Measurements from ENCODE around the gene HS3ST4. TPM values are rescaled to one million over a fixed set of nuclear protein-coding genes. Genes with fewer than 3 reads are reported as not detected.

HS3ST4 gene
- total RNA-seq = under 1 TPM in 3 of 6 donors, not detected in 3; 0.13 to 0.44 (median 0.17) TPM

DNA sequence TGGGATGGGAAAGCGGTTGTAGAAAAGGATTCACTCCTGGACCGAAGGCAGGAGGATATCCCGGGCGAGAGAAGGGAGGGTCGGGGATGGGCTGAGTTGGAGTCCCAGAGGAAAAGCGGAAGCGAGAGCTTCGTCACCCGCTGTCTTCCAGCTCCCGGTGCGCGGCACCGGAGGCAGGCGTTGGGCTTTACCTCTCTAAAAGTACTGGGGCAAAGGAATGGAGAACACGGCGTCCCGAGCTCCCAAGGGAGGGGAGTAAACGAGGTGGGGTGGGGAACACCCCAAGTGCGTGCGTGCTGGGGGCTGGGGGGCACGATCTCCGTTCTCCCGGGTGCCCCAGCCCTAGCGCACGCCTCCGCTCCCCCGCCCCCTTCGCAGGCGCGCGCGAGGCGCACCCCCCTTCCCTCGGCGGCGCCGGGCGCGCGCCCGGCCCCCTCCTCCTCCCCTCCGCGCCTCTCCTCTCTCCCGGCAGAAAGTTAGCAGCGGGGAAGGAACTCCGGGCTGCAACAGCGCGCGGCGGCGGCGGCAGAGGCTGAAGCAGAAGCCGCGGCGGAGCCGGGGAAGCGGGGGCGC lies at the start of gene HS3ST4:
Gene HS3ST4, plus strand, starts transcription at position 441 of the 573 bp plus-strand sequence.
- Histone ChIP-seq H3K9me3 (no peaks in the 10 kb centered on the region), H3K4me3 (peak within 1 kb of the TSS in 3 of 4 donors; percentile 31 to 42 (median 37)), H3K36me3 (no peaks in the 10 kb centered on the region), H3K27me3 (peaks cover 0 to 25% (median 13%) of the 10 kb centered on the region in 4 donors), H3K27ac (no peak within 1 kb of the TSS), H3K4me1 (peaks cover 0 to 18% (median 7%) of the 10 kb centered on the region in 4 donors)
- TF ChIP-seq POLR2AphosphoS5 (IDR thresholded peaks at IDR 0.05) (no peak), CTCF (IDR thresholded peaks at IDR 0.05) (no peak), EP300 (IDR thresholded peaks at IDR 0.05) (no peak), POLR2A (IDR thresholded peaks at IDR 0.05) (no peak)
- ATAC-seq (ENCODE audit: low FRiP score in 2 of 2) = peak in 1 of 2 donors; percentile 36
- 3 to 4% methylated on average over 17 to 43 of the region's 58 CpGs for WGBS, 2 donors
- DNase-seq = peak in 1 of 2 donors; percentile 80

DNA sequence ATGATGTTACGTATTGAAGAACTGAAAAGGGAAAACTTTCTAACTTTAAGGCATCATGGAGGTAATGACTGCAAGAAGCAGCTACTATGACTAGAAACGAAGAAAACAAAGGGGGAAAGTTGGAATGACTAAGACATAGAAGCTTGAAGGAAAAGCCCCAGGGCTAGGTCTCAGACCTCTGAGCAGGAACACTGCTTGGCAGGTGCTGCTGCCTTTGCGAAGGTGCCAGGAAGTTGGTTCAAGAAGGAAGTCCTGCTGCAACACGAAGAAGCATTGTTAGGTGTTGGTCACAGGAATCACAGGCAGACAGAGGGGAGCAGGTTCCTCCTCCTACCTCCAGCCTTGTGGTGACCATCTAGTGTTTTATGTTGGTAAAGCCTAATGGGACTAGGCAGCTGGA lies 48.1 kb upstream of the HS3ST4 start:
- DNase-seq = no peak
- H3K27ac ChIP-seq = no peak overlapping the region
- H3K9me3 ChIP-seq = no peaks in the 10 kb centered on the region
- no peaks in the 10 kb centered on the region for H3K4me1 ChIP-seq
- ATAC-seq (ENCODE audit: low FRiP score in 2 of 2) = no peak
- no peak for TF ChIP-seq POLR2A (IDR thresholded peaks at IDR 0.05)
- TF ChIP-seq EP300 (IDR thresholded peaks at IDR 0.05) = no peak
- no peak for TF ChIP-seq CTCF (IDR thresholded peaks at IDR 0.05)
- no peak for TF ChIP-seq POLR2AphosphoS5 (IDR thresholded peaks at IDR 0.05)
- no peak overlapping the region for H3K4me3 ChIP-seq
- H3K27me3 ChIP-seq = no peaks in the 10 kb centered on the region
- H3K36me3 ChIP-seq = no peaks in the 10 kb centered on the region
- 56 to 63% methylated on average over 4 of the region's 4 CpGs for WGBS, 2 donors

GRCh38 chr16:25656639-25657038 lies 35.1 kb upstream of the HS3ST4 start:
- Histone ChIP-seq H3K4me3 (no peak overlapping the region), H3K27ac (no peak overlapping the region), H3K36me3 (no peaks in the 10 kb centered on the region), H3K4me1 (no peaks in the 10 kb centered on the region), H3K27me3 (no peaks in the 10 kb centered on the region), H3K9me3 (no peaks in the 10 kb centered on the region)
- TF ChIP-seq EP300 (IDR thresholded peaks at IDR 0.05) (no peak), CTCF (IDR thresholded peaks at IDR 0.05) (no peak), POLR2AphosphoS5 (IDR thresholded peaks at IDR 0.05) (no peak), POLR2A (IDR thresholded peaks at IDR 0.05) (no peak)
- WGBS, 2 donors = 88 to 95% methylated on average over 2 of the region's 2 CpGs
- ATAC-seq (ENCODE audit: low FRiP score in 2 of 2) (no peak), DNase-seq (no peak)

- DNase-seq (no peak), ATAC-seq (ENCODE audit: low FRiP score in 2 of 2) (no peak)
- WGBS, 2 donors = 59 to 67% methylated on average over 2 of the region's 2 CpGs
- H3K27ac ChIP-seq = no peak overlapping the region
- no peak overlapping the region for H3K4me3 ChIP-seq
- no peaks in the 10 kb centered on the region for H3K4me1 ChIP-seq
- no peaks in the 10 kb centered on the region for H3K27me3 ChIP-seq
- no peaks in the 10 kb centered on the region for H3K9me3 ChIP-seq
- no peak for TF ChIP-seq CTCF (IDR thresholded peaks at IDR 0.05)
- no peak for TF ChIP-seq EP300 (IDR thresholded peaks at IDR 0.05)
- no peak for TF ChIP-seq POLR2AphosphoS5 (IDR thresholded peaks at IDR 0.05)
- TF ChIP-seq POLR2A (IDR thresholded peaks at IDR 0.05) = no peak
- no peaks in the 10 kb centered on the region for H3K36me3 ChIP-seq
These were observed 14.9 kb upstream of the HS3ST4 start for GRCh38 chr16:25676820-25677219.

DNA sequence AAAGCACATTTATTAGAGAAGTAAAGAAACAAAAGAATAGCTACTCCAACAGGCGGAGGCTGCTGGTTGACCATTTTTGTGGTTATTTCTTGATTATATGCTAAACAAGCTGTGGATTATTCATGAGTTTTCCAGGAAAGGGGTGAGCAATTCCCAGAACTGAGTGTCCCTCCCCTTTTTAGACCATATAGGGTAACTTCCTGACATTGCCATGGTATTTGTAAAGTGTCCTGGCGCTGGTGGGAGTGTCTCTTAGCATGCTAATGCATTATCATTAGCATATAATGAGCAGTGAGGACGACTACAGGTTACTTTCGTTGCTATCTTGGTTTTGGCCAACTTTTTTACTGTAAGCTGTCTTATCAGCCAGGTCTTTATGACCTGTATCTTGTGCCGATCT lies 12.2 kb upstream of the HS3ST4 start:
- no peak for TF ChIP-seq EP300 (IDR thresholded peaks at IDR 0.05)
- TF ChIP-seq POLR2A (IDR thresholded peaks at IDR 0.05) = no peak
- no peak for TF ChIP-seq POLR2AphosphoS5 (IDR thresholded peaks at IDR 0.05)
- no peak for TF ChIP-seq CTCF (IDR thresholded peaks at IDR 0.05)
- Histone ChIP-seq H3K9me3 (no peaks in the 10 kb centered on the region), H3K4me3 (no peak overlapping the region), H3K27me3 (no peaks in the 10 kb centered on the region), H3K27ac (no peak overlapping the region), H3K36me3 (no peaks in the 10 kb centered on the region), H3K4me1 (no peaks in the 10 kb centered on the region)
- DNase-seq (no peak), ATAC-seq (ENCODE audit: low FRiP score in 2 of 2) (no peak)
- WGBS, 2 donors = 45 to 54% methylated on average over 5 of the region's 5 CpGs
